HepG2 (cell line): Measurements from ENCODE around the gene CAD. TPM values are rescaled to one million over a fixed set of nuclear protein-coding genes. Genes with fewer than 3 reads are reported as not detected.

Experiments
- FOXO1 ChIP-seq: sonication (generic); formaldehyde crosslinking; IDR thresholded peaks from 2 replicates; pipeline ENCODE4 v1.4.0; 2020; ENCODE audit warnings: missing genetic modification reagents
- HHEX ChIP-seq: IDR thresholded peaks from 2 replicates; pipeline ENCODE4 v1.6.1; 2016; ENCODE audit warnings: control low read depth
- HNRNPL ChIP-seq: fragments of 200-400 bp; formaldehyde crosslinking; IDR thresholded peaks from 2 replicates; pipeline ENCODE4 v1.6.1; 2017; ENCODE audit warnings: mild to moderate bottlenecking, low read depth, low read length
- KAT2B ChIP-seq: fragments of 150-350 bp; IDR thresholded peaks from 2 replicates; pipeline ENCODE4 v1.6.1; 2014; ENCODE audit warnings: low read depth, low read length, borderline replicate concordance
- KMT2B ChIP-seq: IDR thresholded peaks from 2 replicates; pipeline ENCODE4 v1.6.1; 2016; ENCODE audit warnings: missing genetic modification reagents, missing compliant biosample characterization
- MAFF ChIP-seq: IDR thresholded peaks from 2 replicates; pipeline ENCODE4 v1.6.1; 2011; ENCODE audit warnings: low read depth, low read length, improper control_type of control experiment
- MAFK ChIP-seq, 2 experiments: IDR thresholded peaks in 1 of 2; conservative IDR thresholded peaks in 1 of 2; 2 replicates each; pipeline ENCODE4 v1.6.1; 2011; ENCODE audit warnings: improper control_type of control experiment in 2 of 2, low read length in 2 of 2
- MED1 ChIP-seq: sonication (generic); formaldehyde crosslinking; IDR thresholded peaks from 2 replicates; pipeline ENCODE4 v1.4.0; 2020; ENCODE audit warnings: missing genetic modification reagents
- MLXIP ChIP-seq: sonication (generic); formaldehyde crosslinking; IDR thresholded peaks from 2 replicates; pipeline ENCODE4 v1.9.0; 2021; ENCODE audit warnings: missing genetic modification reagents, borderline replicate concordance
- NR1H2 ChIP-seq: sonication (generic); formaldehyde crosslinking; IDR thresholded peaks from 2 replicates; pipeline ENCODE4 v1.8.1; 2022; ENCODE audit warnings: low read depth, missing genetic modification reagents, borderline replicate concordance
- PLSCR1 ChIP-seq: sonication (generic); formaldehyde crosslinking; IDR thresholded peaks from 2 replicates; pipeline ENCODE4 v1.5.0; 2020; ENCODE audit warnings: missing genetic modification reagents, mild to moderate bottlenecking, borderline replicate concordance
- POLR2G ChIP-seq: fragments of 200-400 bp; formaldehyde crosslinking; IDR thresholded peaks from 2 replicates; pipeline ENCODE4 v1.6.1; 2018; ENCODE audit warnings: mild to moderate bottlenecking, low read depth, low read length, moderate library complexity
- SRF ChIP-seq: IDR thresholded peaks from 2 replicates; pipeline ENCODE4 v1.6.1; 2011; ENCODE audit warnings: mild to moderate bottlenecking, low read depth, low read length, moderate library complexity
- U2AF1 ChIP-seq: fragments of 200-400 bp; formaldehyde crosslinking; optimal IDR thresholded peaks from 2 replicates; pipeline ENCODE3; 2017; ENCODE audit warnings: mild to moderate bottlenecking, low read depth, low read length
- ZBTB7B ChIP-seq: sonication (generic); formaldehyde crosslinking; IDR thresholded peaks from 2 replicates; pipeline ENCODE4 v1.4.0; 2020; ENCODE audit warnings: missing genetic modification reagents
- ZNF30 ChIP-seq: sonication (generic); formaldehyde crosslinking; IDR thresholded peaks from 2 replicates; pipeline ENCODE4 v1.5.0; 2020; ENCODE audit warnings: mild to moderate bottlenecking, missing genetic modification reagents
- ZNF431 ChIP-seq: sonication (generic); formaldehyde crosslinking; IDR thresholded peaks from 2 replicates; pipeline ENCODE4 v1.9.0; 2022; ENCODE audit warnings: missing genetic modification reagents, low read depth, mild to moderate bottlenecking, borderline replicate concordance
- ZNF468 ChIP-seq: sonication (generic); formaldehyde crosslinking; IDR thresholded peaks from 2 replicates; pipeline ENCODE4 v1.8.0; 2022; ENCODE audit warnings: mild to moderate bottlenecking, moderate library complexity, missing genetic modification reagents
- ZNF512B ChIP-seq: sonication (generic); formaldehyde crosslinking; IDR thresholded peaks from 2 replicates; pipeline ENCODE4 v1.5.1; 2020; ENCODE audit warnings: missing genetic modification reagents, mild to moderate bottlenecking, borderline replicate concordance
- ZNF569 ChIP-seq: sonication (generic); formaldehyde crosslinking; IDR thresholded peaks from 2 replicates; pipeline ENCODE4 v1.5.0; 2020; ENCODE audit warnings: mild to moderate bottlenecking, missing genetic modification reagents, moderate library complexity, borderline replicate concordance
- ZNF574 ChIP-seq: sonication (generic); formaldehyde crosslinking; IDR thresholded peaks from 2 replicates; pipeline ENCODE4 v1.4.0; 2020; ENCODE audit warnings: missing genetic modification reagents
- polyA plus RNA-seq, 8 experiments: library from polyadenylated mRNA; depleted of rRNA in 3 of 8; stranded (reverse) in 7 of 8; unstranded in 1 of 8; fragments of >200 nt; fragmentation: Illumina TruSeq in 4 of 8; extraction: Trizol in 4 of 8; gene quantifications; 2 replicates each; pipeline versions ENCODE4 v1.2.1 to v1.2.3, GENCODE V29; 2011 to 2016; ENCODE audit warnings: low read depth in 4 of 8, missing spikeins in 1 of 8, mixed read lengths in 1 of 8; ENCODE audit not compliant: insufficient read depth in 1 of 8
- total RNA-seq, 5 experiments: library from RNA; depleted of rRNA; stranded (reverse); fragments of >200 nt; fragmentation: Illumina TruSeq; extraction: Trizol; gene quantifications; 2 replicates each; pipeline ENCODE4 v1.2.3, GENCODE V29; 2016; ENCODE audit warnings: low read depth in 1 of 5

CAD gene
- total and polyA plus RNA-seq, 2 of the 13 experiments (the other 11 are each of a cell fraction or from before 2014, with no cell fraction given): 21.7 to 37.0 TPM

- TF ChIP-seq ZNF512B (CRISPR knock-in tag) (no peak), PLSCR1 (CRISPR knock-in tag) (no peak), U2AF1 (no peak), MLXIP (CRISPR knock-in tag) (no peak), HHEX (no peak), NR1H2 (no peak), POLR2G (0 out of 2 replicates have a peak, but pooled peaks have one; percentile 27), MED1 (CRISPR knock-in tag) (peak; percentile 25; the same call in 1 of the 2 replicates), FOXO1 (CRISPR knock-in tag) (no peak), SRF (no peak), MAFF (peak; percentile 55; the same call in 1 of the 2 replicates), KMT2B (CRISPR knock-in tag) (no peak), ZNF30 (CRISPR knock-in tag) (no peak), KAT2B (no peak), ZNF574 (CRISPR knock-in tag) (no peak), HNRNPL (peak; percentile 75; the same call in 1 of the 2 replicates), ZNF468 (CRISPR knock-in tag) (no peak), ZNF431 (CRISPR knock-in tag) (no peak), ZNF569 (CRISPR knock-in tag) (no peak), MAFK (conservative IDR thresholded peaks at IDR 0.05 in 1 of 2, IDR thresholded peaks at IDR 0.05 in 1 of 2; ENCODE audit: low read length in 2 of 2) (peak; percentile 42 to 70), ZBTB7B (no peak)
These were observed 65.7 kb downstream of the CAD start (continued) for GRCh38 chr2:27282892-27283291.
